ENCODE results near the gene TJP2. TPM values are rescaled to one million over a fixed set of nuclear protein-coding genes. Genes with fewer than 3 reads are reported as not detected.

The TJP2 gene
- total and polyA plus RNA-seq, 4 donors: 32.4 to 121 (median 110) TPM

- H3K27ac ChIP-seq (ENCODE audit: low read depth in 1 of 2, low read length in 2 of 2): no peak overlapping the region
- no peaks in the 10 kb centered on the region for H3K4me1 ChIP-seq (ENCODE audit: control insufficient read depth in 1 of 2, insufficient read depth in 2 of 2, low read length in 2 of 2)
- H3K9me3 ChIP-seq (ENCODE audit: control insufficient read depth, low read length): no peaks in the 10 kb centered on the region
- H3K4me3 ChIP-seq (ENCODE audit: low read length in 2 of 2): no peak overlapping the region
- ATAC-seq (ENCODE audit: low FRiP score) (no peak), DNase-seq (no peak)
- WGBS, 2 donors: 95 to 100% methylated on average over 1 of the region's 1 CpG
- intact Hi-C loops (cut with DNase I): no loop called here
- no peaks in the 10 kb centered on the region for H3K27me3 ChIP-seq (ENCODE audit: control insufficient read depth in 1 of 2, insufficient read depth in 2 of 2, low read length in 1 of 2)
- H3K36me3 ChIP-seq (ENCODE audit: control insufficient read depth in 1 of 2, insufficient read depth in 2 of 2, low read length in 1 of 2): peaks cover 0 to 8% of the 10 kb centered on the region in 2 donors
Observed at GRCh38 chr9:69255591-69255990, 81.5 kb downstream of the TJP2 start.

GRCh38 chr9:69258551-69258950 is 84.5 kb downstream of the TJP2 start:
- H3K4me3 ChIP-seq (ENCODE audit: low read length in 2 of 2): no peak overlapping the region
- H3K27me3 ChIP-seq (ENCODE audit: control insufficient read depth in 1 of 2, insufficient read depth in 2 of 2, low read length in 1 of 2): no peaks in the 10 kb centered on the region
- H3K27ac ChIP-seq (ENCODE audit: low read depth in 1 of 2, low read length in 2 of 2): no peak overlapping the region
- 97% methylated on average over 5 of the region's 5 CpGs for WGBS, 2 donors
- no peaks in the 10 kb centered on the region for H3K9me3 ChIP-seq (ENCODE audit: control insufficient read depth, low read length)
- DNase-seq (no peak), ATAC-seq (ENCODE audit: low FRiP score) (no peak)
- H3K36me3 ChIP-seq (ENCODE audit: control insufficient read depth in 1 of 2, insufficient read depth in 2 of 2, low read length in 1 of 2): peaks cover 0 to 6% of the 10 kb centered on the region in 2 donors
- no peaks in the 10 kb centered on the region for H3K4me1 ChIP-seq (ENCODE audit: control insufficient read depth in 1 of 2, insufficient read depth in 2 of 2, low read length in 2 of 2)
- intact Hi-C loops (cut with DNase I): no loop called here

DNA sequence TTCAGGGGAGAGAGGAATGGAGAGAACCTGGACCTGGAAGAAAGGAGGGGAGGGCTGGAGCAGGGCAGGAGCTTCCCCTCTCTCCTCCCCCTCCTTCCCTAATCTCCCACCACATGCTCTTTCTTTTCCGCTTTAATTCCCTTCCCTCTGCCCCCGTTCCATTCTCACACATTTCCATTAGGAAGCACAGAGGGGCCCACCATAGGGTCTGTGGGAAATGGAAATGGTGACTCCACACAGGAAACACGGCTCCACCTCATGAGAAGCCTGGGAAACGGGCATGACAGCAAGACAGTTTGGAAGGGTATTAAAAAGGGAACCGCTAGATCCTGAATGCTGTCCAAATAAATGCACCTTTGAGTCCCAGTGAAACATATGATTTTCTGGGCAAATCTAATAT is 86.1 kb downstream of the TJP2 start:
- Histone ChIP-seq H3K4me3 (ENCODE audit: low read length in 2 of 2) (no peak overlapping the region), H3K4me1 (ENCODE audit: control insufficient read depth in 1 of 2, insufficient read depth in 2 of 2, low read length in 2 of 2) (no peaks in the 10 kb centered on the region), H3K27me3 (ENCODE audit: control insufficient read depth in 1 of 2, insufficient read depth in 2 of 2, low read length in 1 of 2) (no peaks in the 10 kb centered on the region), H3K9me3 (ENCODE audit: control insufficient read depth, low read length) (no peaks in the 10 kb centered on the region), H3K27ac (ENCODE audit: low read depth in 1 of 2, low read length in 2 of 2) (no peak overlapping the region), H3K36me3 (ENCODE audit: control insufficient read depth in 1 of 2, insufficient read depth in 2 of 2, low read length in 1 of 2) (no peaks in the 10 kb centered on the region)
- DNase-seq (no peak), ATAC-seq (ENCODE audit: low FRiP score) (no peak)
- 69 to 73% methylated on average over 5 of the region's 5 CpGs for WGBS, 2 donors
- intact Hi-C loops (cut with DNase I): no loop called here

- Histone ChIP-seq H3K4me1 (ENCODE audit: control insufficient read depth in 1 of 2, insufficient read depth in 2 of 2, low read length in 2 of 2) (no peaks in the 10 kb centered on the region), H3K36me3 (ENCODE audit: control insufficient read depth in 1 of 2, insufficient read depth in 2 of 2, low read length in 1 of 2) (no peaks in the 10 kb centered on the region), H3K9me3 (ENCODE audit: control insufficient read depth, low read length) (no peaks in the 10 kb centered on the region), H3K27ac (ENCODE audit: low read depth in 1 of 2, low read length in 2 of 2) (no peak overlapping the region), H3K4me3 (ENCODE audit: low read length in 2 of 2) (no peak overlapping the region), H3K27me3 (ENCODE audit: control insufficient read depth in 1 of 2, insufficient read depth in 2 of 2, low read length in 1 of 2) (no peaks in the 10 kb centered on the region)
- intact Hi-C loops (cut with DNase I): no loop called here
- DNase-seq (no peak), ATAC-seq (ENCODE audit: low FRiP score) (no peak)
- WGBS, 2 donors: 73 to 77% methylated on average over 3 of the region's 3 CpGs
Observed at GRCh38 chr9:69261636-69262035, 87.6 kb downstream of the TJP2 start.

DNA sequence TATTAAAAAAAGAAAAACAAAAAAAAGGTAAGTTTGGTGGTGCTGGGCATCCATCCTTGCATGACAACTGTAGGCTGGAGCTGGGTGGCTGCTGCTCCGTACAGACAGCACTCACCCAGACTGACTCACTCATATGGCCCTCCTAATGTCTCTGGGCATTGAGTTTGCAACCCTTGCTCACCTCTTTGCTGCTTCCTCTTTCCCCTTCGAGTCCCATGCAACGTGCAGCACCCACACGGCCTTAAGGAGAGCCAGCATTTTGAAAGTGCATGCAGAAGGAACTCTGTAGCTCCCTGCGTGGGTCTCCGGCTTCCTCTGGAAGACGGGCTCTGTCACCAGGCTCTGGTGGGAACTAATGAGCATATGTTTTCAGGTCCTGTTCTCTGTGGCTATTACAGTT is 90.4 kb downstream of the TJP2 start:
- ATAC-seq (ENCODE audit: low FRiP score) (no peak), DNase-seq (no peak)
- no peaks in the 10 kb centered on the region for H3K36me3 ChIP-seq (ENCODE audit: control insufficient read depth in 1 of 2, insufficient read depth in 2 of 2, low read length in 1 of 2)
- H3K9me3 ChIP-seq (ENCODE audit: control insufficient read depth, low read length): no peaks in the 10 kb centered on the region
- no peaks in the 10 kb centered on the region for H3K4me1 ChIP-seq (ENCODE audit: control insufficient read depth in 1 of 2, insufficient read depth in 2 of 2, low read length in 2 of 2)
- no peak overlapping the region for H3K4me3 ChIP-seq (ENCODE audit: low read length in 2 of 2)
- no peak overlapping the region for H3K27ac ChIP-seq (ENCODE audit: low read depth in 1 of 2, low read length in 2 of 2)
- H3K27me3 ChIP-seq (ENCODE audit: control insufficient read depth in 1 of 2, insufficient read depth in 2 of 2, low read length in 1 of 2): no peaks in the 10 kb centered on the region
- intact Hi-C loops (cut with DNase I): no loop called here
- 77 to 80% methylated on average over 7 of the region's 7 CpGs for WGBS, 2 donors

DNA sequence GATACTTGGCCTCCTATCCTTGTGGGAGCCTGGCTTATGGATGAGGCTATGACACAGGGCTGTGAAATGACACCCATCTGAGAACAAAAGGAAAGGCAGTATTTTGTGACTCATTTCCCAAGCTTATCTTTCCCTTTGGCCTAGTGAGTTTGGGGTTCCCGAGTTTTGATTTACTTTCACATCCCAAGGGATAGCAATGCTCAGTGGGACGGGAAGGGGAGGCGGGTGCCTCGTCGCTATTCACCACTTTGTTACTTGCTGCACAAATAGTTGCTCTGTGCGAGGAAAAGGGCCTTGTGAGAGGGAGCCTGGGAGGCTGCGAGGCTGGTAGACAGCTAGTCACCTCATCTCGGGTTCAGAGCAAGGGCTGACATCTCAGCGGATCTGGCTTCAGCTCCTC is 91.8 kb downstream of the TJP2 start:
- Histone ChIP-seq H3K27me3 (ENCODE audit: control insufficient read depth in 1 of 2, insufficient read depth in 2 of 2, low read length in 1 of 2) (no peaks in the 10 kb centered on the region), H3K27ac (ENCODE audit: low read depth in 1 of 2, low read length in 2 of 2) (no peak overlapping the region), H3K9me3 (ENCODE audit: control insufficient read depth, low read length) (no peaks in the 10 kb centered on the region), H3K4me3 (ENCODE audit: low read length in 2 of 2) (no peak overlapping the region), H3K36me3 (ENCODE audit: control insufficient read depth in 1 of 2, insufficient read depth in 2 of 2, low read length in 1 of 2) (no peaks in the 10 kb centered on the region), H3K4me1 (ENCODE audit: control insufficient read depth in 1 of 2, insufficient read depth in 2 of 2, low read length in 2 of 2) (no peaks in the 10 kb centered on the region)
- no peak for ATAC-seq (ENCODE audit: low FRiP score)
- intact Hi-C loops (cut with DNase I): no loop called here
- 81 to 82% methylated on average over 9 of the region's 9 CpGs for WGBS, 2 donors
- no peak for DNase-seq

DNA sequence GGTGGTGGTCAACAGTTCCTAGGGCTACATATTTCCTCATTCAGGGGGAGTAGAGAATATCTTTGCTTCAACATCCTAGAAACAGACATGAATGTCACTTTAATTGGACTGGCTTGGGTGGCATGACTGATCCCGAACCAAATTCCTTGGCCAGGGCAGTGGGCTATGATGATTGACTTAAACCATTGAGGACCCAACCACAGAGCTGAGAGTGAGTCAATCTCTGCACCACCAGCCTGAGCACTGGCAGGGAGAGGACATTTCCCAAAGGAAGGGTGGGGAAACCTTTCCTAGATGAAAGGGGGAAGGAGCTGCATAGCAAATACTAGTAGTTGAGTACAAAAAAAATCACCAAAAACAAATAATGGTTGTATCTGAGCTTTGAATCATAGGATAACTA is 98.1 kb downstream of the TJP2 start:
- H3K27me3 ChIP-seq (ENCODE audit: control insufficient read depth in 1 of 2, insufficient read depth in 2 of 2, low read length in 1 of 2): no peaks in the 10 kb centered on the region
- ATAC-seq (ENCODE audit: low FRiP score): no peak
- no peaks in the 10 kb centered on the region for H3K36me3 ChIP-seq (ENCODE audit: control insufficient read depth in 1 of 2, insufficient read depth in 2 of 2, low read length in 1 of 2)
- H3K4me1 ChIP-seq (ENCODE audit: control insufficient read depth in 1 of 2, insufficient read depth in 2 of 2, low read length in 2 of 2): no peaks in the 10 kb centered on the region
- H3K9me3 ChIP-seq (ENCODE audit: control insufficient read depth, low read length): peaks cover 1% of the 10 kb centered on the region
- intact Hi-C loops (cut with DNase I): no loop called here
- H3K27ac ChIP-seq (ENCODE audit: low read depth in 1 of 2, low read length in 2 of 2): no peak overlapping the region
- 66 to 79% methylated on average over 1 of the region's 1 CpG for WGBS, 2 donors
- DNase-seq: no peak
- no peak overlapping the region for H3K4me3 ChIP-seq (ENCODE audit: low read length in 2 of 2)

DNA sequence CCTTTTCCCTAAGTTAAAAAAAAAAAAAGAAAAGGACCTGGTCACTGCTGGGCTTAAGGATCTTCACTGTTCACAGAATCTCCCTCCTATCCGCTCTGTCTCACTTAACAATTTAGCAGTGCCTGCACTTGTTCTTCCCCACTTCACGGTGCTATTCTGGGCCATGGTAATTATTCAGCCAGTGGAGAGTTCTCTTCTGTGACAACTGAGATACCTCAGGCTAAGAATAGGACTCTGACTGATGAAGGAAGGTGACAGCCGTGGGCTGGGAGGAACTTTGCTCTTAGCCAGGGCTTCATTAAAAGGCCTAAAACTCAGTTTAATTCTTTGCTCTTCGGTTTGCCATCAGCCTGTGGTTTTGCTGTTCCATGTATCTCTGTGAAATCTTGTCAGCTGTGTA is 99.1 kb downstream of the TJP2 start:
- WGBS, 2 donors: 58 to 59% methylated on average over 4 of the region's 4 CpGs
- H3K27ac ChIP-seq (ENCODE audit: low read depth in 1 of 2, low read length in 2 of 2): no peak overlapping the region
- no peak overlapping the region for H3K4me3 ChIP-seq (ENCODE audit: low read length in 2 of 2)
- peaks cover 1% of the 10 kb centered on the region for H3K9me3 ChIP-seq (ENCODE audit: control insufficient read depth, low read length)
- no peaks in the 10 kb centered on the region for H3K27me3 ChIP-seq (ENCODE audit: control insufficient read depth in 1 of 2, insufficient read depth in 2 of 2, low read length in 1 of 2)
- ATAC-seq (ENCODE audit: low FRiP score) (no peak), DNase-seq (no peak)
- intact Hi-C loops (cut with DNase I): no loop called here
- no peaks in the 10 kb centered on the region for H3K4me1 ChIP-seq (ENCODE audit: control insufficient read depth in 1 of 2, insufficient read depth in 2 of 2, low read length in 2 of 2)
- H3K36me3 ChIP-seq (ENCODE audit: control insufficient read depth in 1 of 2, insufficient read depth in 2 of 2, low read length in 1 of 2): no peaks in the 10 kb centered on the region

DNA sequence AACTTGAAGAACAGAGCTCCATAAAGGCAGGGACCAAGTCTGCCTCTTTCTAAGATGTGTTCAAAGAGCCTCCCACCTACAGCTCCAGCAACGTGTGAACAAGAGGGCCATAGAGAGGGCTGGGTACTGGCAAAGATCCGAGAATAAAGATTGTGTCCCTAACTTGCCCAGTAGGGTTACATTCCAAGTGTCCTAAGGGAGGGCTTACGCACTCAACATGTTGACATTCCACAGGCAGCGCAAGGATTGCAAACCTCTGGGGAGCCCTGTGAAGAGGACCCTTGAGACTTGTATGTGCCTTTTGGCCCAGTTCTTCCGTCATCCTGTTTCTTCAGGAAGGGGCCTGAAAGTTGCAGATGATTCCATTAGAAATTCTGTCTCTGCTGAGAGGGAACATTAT is 102.7 kb downstream of the TJP2 start:
- Histone ChIP-seq H3K4me1 (ENCODE audit: control insufficient read depth in 1 of 2, insufficient read depth in 2 of 2, low read length in 2 of 2) (no peaks in the 10 kb centered on the region), H3K4me3 (ENCODE audit: low read length in 2 of 2) (no peak overlapping the region), H3K27ac (ENCODE audit: low read depth in 1 of 2, low read length in 2 of 2) (no peak overlapping the region), H3K36me3 (ENCODE audit: control insufficient read depth in 1 of 2, insufficient read depth in 2 of 2, low read length in 1 of 2) (no peaks in the 10 kb centered on the region), H3K9me3 (ENCODE audit: control insufficient read depth, low read length) (peaks cover 1% of the 10 kb centered on the region), H3K27me3 (ENCODE audit: control insufficient read depth in 1 of 2, insufficient read depth in 2 of 2, low read length in 1 of 2) (no peaks in the 10 kb centered on the region)
- intact Hi-C loops (cut with DNase I): no loop called here
- no peak for DNase-seq
- WGBS, 2 donors: 11 to 28% methylated on average over 5 of the region's 5 CpGs
- peak; percentile 63 for ATAC-seq (ENCODE audit: low FRiP score)
